Endothelial cell of umbilical vein (primary cell): Measurements from ENCODE around the gene PLLP.

ENCODE experiments used
- CTCF ChIP-seq, 2 donors: IDR thresholded peaks; 1 replicate in 1 of 2; 2 replicates in 1 of 2; pipeline ENCODE4 v1.5.1; 2011; ENCODE audit warnings: low read length in 2 of 2, mild to moderate bottlenecking in 2 of 2, moderate library complexity in 2 of 2, control low read depth in 1 of 2, inconsistent platforms in 1 of 2, low read depth in 1 of 2; ENCODE audit not compliant: insufficient read depth in 1 of 2; ENCODE audit errors: extremely low read depth in 1 of 2
- EZH2 ChIP-seq: IDR thresholded peaks from 2 replicates; pipeline ENCODE4 v1.6.1; 2012; ENCODE audit warnings: borderline replicate concordance, low read depth, mild to moderate bottlenecking, moderate library complexity, low read length, inconsistent platforms; ENCODE audit not compliant: severe bottlenecking
- JUN ChIP-seq: IDR thresholded peaks from 2 replicates; pipeline ENCODE4 v1.6.1; 2011; ENCODE audit warnings: borderline replicate concordance, low read depth; ENCODE audit not compliant: insufficient read length, insufficient read depth
- MAX ChIP-seq: IDR thresholded peaks from 2 replicates; pipeline ENCODE4 v1.6.1; 2011; ENCODE audit not compliant: insufficient read depth, insufficient read length
- MYC ChIP-seq: IDR thresholded peaks from one replicate; pipeline ENCODE4 v1.6.1; 2011; ENCODE audit warnings: mild to moderate bottlenecking, low read depth, low read length
- POLR2A ChIP-seq: IDR thresholded peaks from 2 replicates; pipeline ENCODE4 v1.6.1; 2012; ENCODE audit warnings: low read depth, mild to moderate bottlenecking, control low read depth, low read length
- POLR2AphosphoS5 ChIP-seq: IDR thresholded peaks from 2 replicates; pipeline ENCODE4 v1.6.1; 2012; ENCODE audit warnings: low read depth, mild to moderate bottlenecking, control low read depth, low read length, moderate library complexity; ENCODE audit not compliant: insufficient read depth

- no peak for TF ChIP-seq MAX
- no peak for TF ChIP-seq CTCF (IDR thresholded peaks at IDR 0.05; ENCODE audit: extremely low read depth in 1 of 2, insufficient read depth in 1 of 2, low read depth in 1 of 2, low read length in 2 of 2)
- TF ChIP-seq JUN: no peak
- TF ChIP-seq EZH2: no peak
- no peak for TF ChIP-seq MYC
- TF ChIP-seq POLR2A: no peak
- no peak for TF ChIP-seq POLR2AphosphoS5
These were observed 19.9 kb upstream of the PLLP start for GRCh38 chr16:57304169-57305061.
